ENCODE measurements around the gene ERG.

Gene ERG

GRCh38 chr21:38376693-38377092, 121.6 kb downstream of the ERG start:
- Histone ChIP-seq H3K4me3 (replicated peaks; ENCODE audit: insufficient read depth, low read length) (no peak overlapping the region), H3K27ac (replicated peaks) (no peak overlapping the region), H3K27me3 (ENCODE audit: insufficient read depth, poor library complexity, severe bottlenecking) (no peaks in the 10 kb centered on the region)
- TF ChIP-seq REST (IDR thresholded peaks at IDR 0.05; ENCODE audit: insufficient replicate concordance, low read depth) (no peak), CTCF (IDR thresholded peaks at IDR 0.05; ENCODE audit: insufficient read depth, low read length) (no peak), POLR2AphosphoS5 (IDR thresholded peaks at IDR 0.05; ENCODE audit: low read depth) (no peak)
- DNase-seq (ENCODE audit: low read depth in 1 of 2, low spot score in 1 of 2): no peak

- TF ChIP-seq GABPA (IDR thresholded peaks at IDR 0.05; ENCODE audit: low read depth) (no peak), SPI1 (IDR thresholded peaks at IDR 0.05; ENCODE audit: borderline replicate concordance, low read depth) (no peak)
- Histone ChIP-seq H3K27ac (replicated peaks) (no peak overlapping the region), H3K27me3 (ENCODE audit: insufficient read depth, poor library complexity, severe bottlenecking) (no peaks in the 10 kb centered on the region), H3K4me3 (replicated peaks; ENCODE audit: insufficient read depth, low read length) (no peak overlapping the region)
- DNase-seq (ENCODE audit: low read depth in 1 of 2, low spot score in 1 of 2): no peak
Measured at GRCh38 chr21:38376235-38376634, 122.0 kb downstream of the ERG start.

GRCh38 chr21:38367646-38368045, 130.6 kb downstream of the ERG start:
- Histone ChIP-seq H3K4me3 (replicated peaks; ENCODE audit: insufficient read depth, low read length) (no peak overlapping the region), H3K27me3 (ENCODE audit: insufficient read depth, poor library complexity, severe bottlenecking) (no peaks in the 10 kb centered on the region), H3K27ac (replicated peaks) (no peak overlapping the region)
- TF ChIP-seq CTCF (IDR thresholded peaks at IDR 0.05; ENCODE audit: insufficient read depth, low read length): no peak
- TF ChIP-seq REST (IDR thresholded peaks at IDR 0.05; ENCODE audit: insufficient replicate concordance, low read depth): no peak
- no peak for TF ChIP-seq GABPA (IDR thresholded peaks at IDR 0.05; ENCODE audit: low read depth)
- no peak for TF ChIP-seq POLR2AphosphoS5 (IDR thresholded peaks at IDR 0.05; ENCODE audit: low read depth)
- no peak for TF ChIP-seq SPI1 (IDR thresholded peaks at IDR 0.05; ENCODE audit: borderline replicate concordance, low read depth)
- peak in 1 of 2 experiments; percentile 26 for DNase-seq (ENCODE audit: low read depth in 1 of 2, low spot score in 1 of 2)

DNA sequence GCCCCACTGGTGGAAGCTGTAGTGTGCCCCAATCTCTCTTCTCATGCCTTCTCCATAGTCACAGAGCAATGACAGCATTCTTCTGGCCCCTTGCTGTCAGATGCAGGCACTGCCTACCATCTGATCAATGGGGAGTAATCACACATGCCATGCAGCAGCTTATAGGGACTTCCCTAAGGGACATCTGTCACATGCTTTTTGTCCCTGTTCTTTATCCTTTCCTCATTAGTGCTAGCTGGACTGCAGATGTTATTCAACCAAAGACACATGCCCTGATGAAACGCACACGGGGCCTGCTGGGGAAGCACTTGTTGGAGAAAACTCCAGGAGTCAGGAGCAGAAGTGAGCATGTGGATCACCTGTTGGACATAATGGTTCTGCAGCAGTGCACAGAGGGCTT, 132.8 kb downstream of the ERG start:
- DNase-seq (ENCODE audit: low read depth in 1 of 2, low spot score in 1 of 2): no peak
- Histone ChIP-seq H3K27me3 (ENCODE audit: insufficient read depth, poor library complexity, severe bottlenecking) (no peaks in the 10 kb centered on the region), H3K27ac (replicated peaks) (peak overlapping the region; percentile 72), H3K4me3 (replicated peaks; ENCODE audit: insufficient read depth, low read length) (no peak overlapping the region)
- TF ChIP-seq POLR2AphosphoS5 (IDR thresholded peaks at IDR 0.05; ENCODE audit: low read depth) (no peak), SPI1 (IDR thresholded peaks at IDR 0.05; ENCODE audit: borderline replicate concordance, low read depth) (no peak), REST (IDR thresholded peaks at IDR 0.05; ENCODE audit: insufficient replicate concordance, low read depth) (no peak), GABPA (IDR thresholded peaks at IDR 0.05; ENCODE audit: low read depth) (no peak), CTCF (IDR thresholded peaks at IDR 0.05; ENCODE audit: insufficient read depth, low read length) (no peak)

Measured in HL-60 (cell line).